IMR-90 (cell line): ENCODE measurements around the gene FERMT3. TPM values are rescaled to one million over a fixed set of nuclear protein-coding genes. Genes with fewer than 3 reads are reported as not detected.
A peak's percentile ranks its signal among the peaks of the same experiment; 100 is the strongest.

Source experiments
- ATAC-seq: fragments of 200-7000 bp; cut with Tn5 transposase; 2 replicates; pipeline ENCODE4 v1.9.1; 2020; ENCODE audit warnings: low read depth, mild to moderate bottlenecking, moderate library complexity
- Bru-seq: library from RNA; stranded (reverse); fragments of 400-500 nt; gene quantifications from one replicate; lab custom pipeline; 2021; lab: Mats Ljungman, UMichigan
- BruChase-seq, 2 experiments: library from RNA; stranded (reverse); fragments of 400-500 nt; gene quantifications; one replicate each; lab custom pipeline; 2021; lab: Mats Ljungman, UMichigan
- BruUV-seq: library from RNA; stranded (reverse); fragments of 400-500 nt; replicated peaks from 2 replicates; lab custom pipeline; 2021; lab: Mats Ljungman, UMichigan
- CTCF ChIA-PET: fragments of 300-600 bp; formaldehyde crosslinking; extraction: SDS; loops from one replicate; lab custom pipeline; 2021; ENCODE audit warnings: antibody characterized with exemption; lab: Yijun Ruan, JAX
- POLR2A ChIA-PET: fragments of 300-600 bp; sonication (Branson Sonifier 250); formaldehyde crosslinking; loops from one replicate; lab custom pipeline; 2022; ENCODE audit warnings: antibody characterized with exemption; ENCODE audit not compliant: unreplicated experiment; lab: Charles Lee
- DNase-seq: peaks from one replicate; pipeline ENCODE4 v3.0.0; 2013
- H2AFZ ChIP-seq: replicated peaks from 2 replicates; pipeline ENCODE3; 2013; ENCODE audit warnings: low read length, mild to moderate bottlenecking; ENCODE audit not compliant: poor library complexity
- H2AK5ac ChIP-seq: 2 replicates; pipeline ENCODE4 v1.6.1; 2013; ENCODE audit warnings: low read depth, low read length, inconsistent platforms
- H2AK9ac ChIP-seq: replicated peaks from 2 replicates; pipeline ENCODE3; 2013; ENCODE audit warnings: mild to moderate bottlenecking, low read depth, low read length, moderate library complexity; ENCODE audit not compliant: poor library complexity
- H2BK120ac ChIP-seq: 2 replicates; pipeline ENCODE4 v1.6.1; 2013; ENCODE audit warnings: low read depth, low read length, inconsistent platforms
- H2BK15ac ChIP-seq: 3 replicates; pipeline ENCODE4 v1.6.1; 2013; ENCODE audit warnings: low read depth, low read length, inconsistent platforms
- H2BK20ac ChIP-seq: 2 replicates; pipeline ENCODE4 v1.6.1; 2013; ENCODE audit warnings: low read depth, mild to moderate bottlenecking, inconsistent platforms, low read length, moderate library complexity
- H2BK5ac ChIP-seq: 2 replicates; pipeline ENCODE4 v1.6.1; 2013; ENCODE audit warnings: mild to moderate bottlenecking, low read depth, low read length, inconsistent platforms; ENCODE audit not compliant: poor library complexity, severe bottlenecking
- H3K14ac ChIP-seq: replicated peaks from 2 replicates; pipeline ENCODE4 v1.6.1; 2013; ENCODE audit warnings: low read depth, low read length, inconsistent platforms
- H3K18ac ChIP-seq: 2 replicates; pipeline ENCODE4 v1.6.1; 2013; ENCODE audit warnings: low read depth, low read length, control low read depth
- H3K23ac ChIP-seq: 2 replicates; pipeline ENCODE4 v1.6.1; 2013; ENCODE audit warnings: low read depth, low read length, inconsistent platforms
- H3K27ac ChIP-seq: 2 replicates; pipeline ENCODE4 v1.5.1; 2013; ENCODE audit warnings: mild to moderate bottlenecking, control low read depth, low read length; ENCODE audit not compliant: insufficient read depth
- H3K27me3 ChIP-seq: 2 replicates; pipeline ENCODE4 v1.6.1; 2013; ENCODE audit warnings: low read length; ENCODE audit not compliant: control insufficient read depth, insufficient read depth
- H3K36me3 ChIP-seq: 2 replicates; pipeline ENCODE4 v1.6.1; 2013; ENCODE audit warnings: low read length, mixed read lengths; ENCODE audit not compliant: control insufficient read depth, insufficient read depth
- H3K4ac ChIP-seq: 2 replicates; pipeline ENCODE4 v1.6.1; 2013; ENCODE audit warnings: low read depth, low read length, inconsistent platforms
- H3K4me1 ChIP-seq: 2 replicates; pipeline ENCODE4 v1.6.1; 2013; ENCODE audit warnings: low read length, mixed read lengths; ENCODE audit not compliant: control insufficient read depth, insufficient read depth
- H3K4me2 ChIP-seq: 2 replicates; pipeline ENCODE4 v1.6.1; 2013; ENCODE audit warnings: low read depth, mild to moderate bottlenecking, control low read depth, low read length, moderate library complexity
- H3K4me3 ChIP-seq: 2 replicates; pipeline ENCODE4 v1.5.1; 2013; ENCODE audit warnings: low read depth, mild to moderate bottlenecking, control low read depth, low read length, moderate library complexity; ENCODE audit not compliant: insufficient read depth
- H3K56ac ChIP-seq: 2 replicates; pipeline ENCODE4 v1.6.1; 2013; ENCODE audit warnings: low read length, inconsistent platforms; ENCODE audit not compliant: insufficient read depth; ENCODE audit errors: extremely low read depth
- H3K79me1 ChIP-seq, 2 experiments: 2 replicates each; pipeline ENCODE4 v1.6.1; 2013; ENCODE audit warnings: low read length in 2 of 2, inconsistent platforms in 1 of 2, low read depth in 1 of 2
- H3K9ac ChIP-seq: 2 replicates; pipeline ENCODE4 v1.6.1; 2013; ENCODE audit warnings: low read depth, low read length, control low read depth
- H3K9me1 ChIP-seq: 2 replicates; pipeline ENCODE4 v1.6.1; 2013; ENCODE audit warnings: low read length, inconsistent platforms; ENCODE audit not compliant: insufficient read depth
- H3K9me3 ChIP-seq: 2 replicates; pipeline ENCODE4 v1.6.1; 2013; ENCODE audit warnings: low read length; ENCODE audit not compliant: control insufficient read depth, insufficient read depth
- H4K20me1 ChIP-seq: 2 replicates; pipeline ENCODE4 v1.6.1; 2013; ENCODE audit warnings: low read length, inconsistent platforms; ENCODE audit not compliant: insufficient read depth
- H4K5ac ChIP-seq: 2 replicates; pipeline ENCODE4 v1.6.1; 2013; ENCODE audit warnings: mild to moderate bottlenecking, low read depth, low read length, control low read depth
- H4K8ac ChIP-seq, 2 experiments: 2 replicates each; pipeline ENCODE4 v1.6.1; 2013; ENCODE audit warnings: low read depth in 2 of 2, low read length in 2 of 2, control low read depth in 1 of 2, inconsistent platforms in 1 of 2
- H4K91ac ChIP-seq: 2 replicates; pipeline ENCODE4 v1.6.1; 2013; ENCODE audit warnings: low read depth, low read length, inconsistent platforms; ENCODE audit not compliant: insufficient read depth
- BHLHE40 ChIP-seq: fragments of 150-350 bp; IDR thresholded peaks from 2 replicates; pipeline ENCODE4 v1.6.1; 2016; ENCODE audit warnings: mild to moderate bottlenecking, low read depth, low read length
- CEBPB ChIP-seq: IDR thresholded peaks from 2 replicates; pipeline ENCODE4 v1.6.1; 2012; ENCODE audit warnings: low read depth, low read length, improper control_type of control experiment
- CHD1 ChIP-seq: IDR thresholded peaks from 2 replicates; pipeline ENCODE4 v1.6.1; 2012; ENCODE audit warnings: low read depth, low read length, improper control_type of control experiment
- FOS ChIP-seq: fragments of 150-350 bp; IDR thresholded peaks from 2 replicates; pipeline ENCODE4 v1.6.1; 2016; ENCODE audit warnings: low read depth, low read length
- MAFK ChIP-seq: IDR thresholded peaks from 2 replicates; pipeline ENCODE4 v1.6.1; 2012; ENCODE audit warnings: low read depth, low read length, improper control_type of control experiment
- MAZ ChIP-seq: IDR thresholded peaks from 2 replicates; pipeline ENCODE4 v1.6.1; 2012; ENCODE audit warnings: low read depth, mild to moderate bottlenecking, low read length, improper control_type of control experiment, moderate library complexity, borderline replicate concordance
- NFE2L2 ChIP-seq: fragments of 150-350 bp; IDR thresholded peaks from 2 replicates; pipeline ENCODE4 v1.6.1; 2016; ENCODE audit warnings: low read depth, mild to moderate bottlenecking, low read length
- POLR2A ChIP-seq: IDR thresholded peaks from 2 replicates; pipeline ENCODE4 v1.6.1; 2012; ENCODE audit warnings: mild to moderate bottlenecking, low read depth, low read length
- RAD21 ChIP-seq: IDR thresholded peaks from 2 replicates; pipeline ENCODE4 v1.6.1; 2012; ENCODE audit warnings: low read length, improper control_type of control experiment
- RCOR1 ChIP-seq: IDR thresholded peaks from 2 replicates; pipeline ENCODE4 v1.6.1; 2012; ENCODE audit warnings: mild to moderate bottlenecking, low read length, improper control_type of control experiment; ENCODE audit not compliant: insufficient replicate concordance
- RFX5 ChIP-seq: IDR thresholded peaks from 2 replicates; pipeline ENCODE4 v1.8.0; 2012; ENCODE audit warnings: low read depth, mild to moderate bottlenecking, low read length, moderate library complexity
- WGBS, 2 experiments: methylation state at CpG; one replicate each; pipeline versions ENCODE4 v1.1.5 to v1.1.7; 2013; ENCODE audit warnings: missing lambda C conversion rate in 2 of 2; ENCODE audit not compliant: insufficient read length in 1 of 2; ENCODE audit errors: extremely low coverage in 2 of 2; 5-methylcytosine and 5-hydroxymethylcytosine counted together
- dilution Hi-C: fragments of 300-500 bp; cut with HindIII; formaldehyde crosslinking; loops from one replicate; pipeline ENCODE4 v1.14.3; 2018; ENCODE audit warnings: low sequenced_read_pairs; ENCODE audit not compliant: unreplicated experiment
- in situ Hi-C: fragments of 300-500 bp; cut with MboI; formaldehyde crosslinking; loops from 3 replicates; pipeline ENCODE4 v1.14.3; 2019; ENCODE audit warnings: low sequenced_read_pairs, inconsistent platforms, mixed read lengths
- intact Hi-C: fragments of 100-400 bp; cut with micrococcal nuclease; formaldehyde crosslinking; loops from 2 replicates; pipeline ENCODE4 v1.10.0; 2022
- long read RNA-seq: library from polyadenylated mRNA; unstranded; transcript quantifications from one replicate; pipeline ENCODE4 v2.0.0, GENCODE V29; 2021; ENCODE audit not compliant: unreplicated experiment
- polyA plus RNA-seq, 3 experiments: library from polyadenylated mRNA; depleted of rRNA; stranded (reverse); fragments of >200 nt; gene quantifications; 2 replicates each; pipeline ENCODE4 v1.2.3, GENCODE V29; 2012; ENCODE audit warnings: low replicate concordance in 1 of 3
- total RNA-seq: library from RNA; depleted of rRNA; stranded (reverse); fragments of >200 nt; gene quantifications from 2 replicates; pipeline ENCODE4 v1.2.3, GENCODE V29; 2012; rRNA removed
- TF ChIP-seq, protein P1 (sequence below): conservative IDR thresholded peaks from 2 replicates; pipeline ENCODE4 v1.5.1; 2012; ENCODE audit warnings: mild to moderate bottlenecking, low read depth, low read length, improper control_type of control experiment
- TF ChIP-seq, protein P2 (sequence below): fragments of 150-350 bp; IDR thresholded peaks from 2 replicates; pipeline ENCODE4 v1.6.1; 2017; ENCODE audit warnings: mild to moderate bottlenecking, antibody characterized with exemption, low read length, low read depth

Gene FERMT3
- total RNA-seq (0.36 and 0.56 TPM in 2 replicates), polyA plus RNA-seq (2012; rRNA removed) (2.3 and 2.5 TPM in 2 replicates), Bru-seq, nascent RNA (percentile 41 among the genes with signal in this experiment), BruChase-seq, experiment 1, labeled RNA remaining after a 6-hour chase (percentile 30 among the genes with signal in this experiment), BruChase-seq, experiment 2, labeled RNA remaining after a 2-hour chase (percentile 37 among the genes with signal in this experiment)
- polyA plus RNA-seq (2012; cell fraction: cytosol; rRNA removed) = 1.7 and 2.4 TPM in 2 replicates
- 11.8 and 27.1 TPM in 2 replicates for polyA plus RNA-seq (2012; cell fraction: nucleus; rRNA removed; ENCODE audit: low replicate concordance)
- long read RNA-seq, partial matches to known transcripts = 0 of 5 reads
- long read RNA-seq, other reads (novel, unspliced or antisense) = 5 of 5 reads

DNA sequence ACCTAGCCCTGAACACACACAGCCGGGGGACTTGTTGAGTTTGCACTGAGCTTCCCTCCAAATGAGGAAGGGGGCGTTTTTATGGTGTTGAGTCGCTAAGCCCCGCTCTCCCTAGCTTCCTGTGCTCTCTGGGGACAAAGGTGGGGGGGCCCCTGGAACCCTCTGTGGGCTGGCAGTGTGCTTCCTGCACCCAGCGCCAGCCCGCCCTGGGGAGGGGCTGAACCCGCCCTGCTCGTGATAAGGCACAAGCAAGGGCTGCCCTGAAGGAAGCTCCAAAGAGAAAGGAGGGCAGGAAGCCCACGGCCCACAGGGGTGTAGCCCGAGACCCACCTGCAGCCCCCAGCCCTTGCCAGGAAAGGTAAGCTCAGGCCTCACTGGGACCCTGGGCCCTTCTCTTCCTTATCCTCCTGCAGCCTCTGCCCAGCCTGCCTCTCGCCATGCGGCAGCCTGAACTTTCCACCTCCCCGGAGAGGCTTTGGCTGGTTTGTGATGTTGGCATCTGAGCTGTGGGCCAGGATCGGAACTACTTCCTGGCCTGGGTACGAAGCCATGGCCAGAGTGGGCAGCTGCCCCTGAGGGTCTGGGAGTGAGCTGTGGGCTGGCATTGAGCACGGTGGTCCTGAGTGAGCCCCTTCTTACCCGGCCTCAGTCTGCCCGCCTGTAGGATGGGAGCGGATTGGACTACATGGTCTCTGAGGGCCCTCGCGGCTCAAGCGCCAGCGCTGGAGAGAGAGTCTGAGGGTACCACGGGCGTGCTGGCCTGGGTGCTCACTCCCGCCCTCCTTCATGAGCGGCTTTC is at the start of gene FERMT3:
FERMT3 (plus strand) TSS at position 265 of the 799 bp plus-strand sequence. CDS start 644 bp downstream, outside the sequence.
- ChIA-PET CTCF (interaction anchor here (2.0 kb wide), 1 partner anchor 95 kb away, joined by 7 read pairs; no protein-coding TSS in a partner anchor), POLR2A (interaction anchor here (1.1 kb wide), 1 partner anchor 8 kb away, joined by 3 read pairs; no protein-coding TSS in a partner anchor)
- Histone ChIP-seq H3K27ac (peak within 1 kb of the TSS; percentile 62), H2BK15ac (peak within 1 kb of the TSS; percentile 15; the same call in 1 of the 3 replicates), H3K4me3 (no peak within 1 kb of the TSS), H2BK20ac (0 out of 2 replicates have a peak within 1 kb of the TSS, but pooled peaks have one; percentile 8), H3K9me3 (no peaks in the 10 kb centered on the region), H4K8ac (peak within 1 kb of the TSS; percentile 88 to 95; a peak in 3 of 4 replicates), H3K56ac (peak within 1 kb of the TSS; percentile 5; the same call in 1 of the 2 replicates), H3K4me2 (no peak within 1 kb of the TSS), H3K9me1 (no peaks in the 10 kb centered on the region; the same call in 1 of the 2 replicates), H3K36me3 (peaks cover 39% of the 10 kb centered on the region), H3K23ac (peak within 1 kb of the TSS; percentile 46; the same call in 1 of the 2 replicates), H4K5ac (peak within 1 kb of the TSS; percentile 92), H3K4me1 (peaks cover 10% of the 10 kb centered on the region), H3K14ac (peak within 1 kb of the TSS; percentile 61), H2AK9ac (peak within 1 kb of the TSS; percentile 95), H2AK5ac (peak within 1 kb of the TSS; percentile 76), H2BK5ac (peak within 1 kb of the TSS; percentile 91), H2AFZ (peak within 1 kb of the TSS; percentile 94), H2BK120ac (peak within 1 kb of the TSS; percentile 72), H3K27me3 (no peaks in the 10 kb centered on the region), H4K91ac (peak within 1 kb of the TSS; percentile 94), H3K79me1 (peaks cover 0 to 33% of the 10 kb centered on the region in 2 experiments; a peak in 3 of 4 replicates), H4K20me1 (peaks cover 8% of the 10 kb centered on the region; the same call in 1 of the 2 replicates), H3K18ac (peak within 1 kb of the TSS; percentile 50; the same call in 1 of the 2 replicates), H3K4ac (peak within 1 kb of the TSS; percentile 89), H3K9ac (no peak within 1 kb of the TSS; the same call in 1 of the 2 replicates)
- dilution Hi-C loops = no loop called here
- DNase-seq (no peak), ATAC-seq (no peak)
- in situ Hi-C loops = no loop called here
- BruUV-seq = no TSS peak
- 100% methylated on average over 1 of the region's 27 CpGs; no CpG with 5 or more reads in 1 of the 2 experiments for WGBS, 2 experiments
- intact Hi-C loops = loop anchor here (10.0 kb wide), 1 partner anchor 448 kb away; no protein-coding TSS in a partner anchor
- TF ChIP-seq FOS (no peak), POLR2A (no peak), BHLHE40 (no peak), RFX5 (no peak), CHD1 (no peak), RCOR1 (no peak), RAD21 (no peak), NFE2L2 (no peak), MAZ (no peak), MAFK (no peak), CEBPB (no peak)
- TF ChIP-seq, protein P1, sequence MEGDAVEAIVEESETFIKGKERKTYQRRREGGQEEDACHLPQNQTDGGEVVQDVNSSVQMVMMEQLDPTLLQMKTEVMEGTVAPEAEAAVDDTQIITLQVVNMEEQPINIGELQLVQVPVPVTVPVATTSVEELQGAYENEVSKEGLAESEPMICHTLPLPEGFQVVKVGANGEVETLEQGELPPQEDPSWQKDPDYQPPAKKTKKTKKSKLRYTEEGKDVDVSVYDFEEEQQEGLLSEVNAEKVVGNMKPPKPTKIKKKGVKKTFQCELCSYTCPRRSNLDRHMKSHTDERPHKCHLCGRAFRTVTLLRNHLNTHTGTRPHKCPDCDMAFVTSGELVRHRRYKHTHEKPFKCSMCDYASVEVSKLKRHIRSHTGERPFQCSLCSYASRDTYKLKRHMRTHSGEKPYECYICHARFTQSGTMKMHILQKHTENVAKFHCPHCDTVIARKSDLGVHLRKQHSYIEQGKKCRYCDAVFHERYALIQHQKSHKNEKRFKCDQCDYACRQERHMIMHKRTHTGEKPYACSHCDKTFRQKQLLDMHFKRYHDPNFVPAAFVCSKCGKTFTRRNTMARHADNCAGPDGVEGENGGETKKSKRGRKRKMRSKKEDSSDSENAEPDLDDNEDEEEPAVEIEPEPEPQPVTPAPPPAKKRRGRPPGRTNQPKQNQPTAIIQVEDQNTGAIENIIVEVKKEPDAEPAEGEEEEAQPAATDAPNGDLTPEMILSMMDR = no peak
- TF ChIP-seq, protein P2, sequence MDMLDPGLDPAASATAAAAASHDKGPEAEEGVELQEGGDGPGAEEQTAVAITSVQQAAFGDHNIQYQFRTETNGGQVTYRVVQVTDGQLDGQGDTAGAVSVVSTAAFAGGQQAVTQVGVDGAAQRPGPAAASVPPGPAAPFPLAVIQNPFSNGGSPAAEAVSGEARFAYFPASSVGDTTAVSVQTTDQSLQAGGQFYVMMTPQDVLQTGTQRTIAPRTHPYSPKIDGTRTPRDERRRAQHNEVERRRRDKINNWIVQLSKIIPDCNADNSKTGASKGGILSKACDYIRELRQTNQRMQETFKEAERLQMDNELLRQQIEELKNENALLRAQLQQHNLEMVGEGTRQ = no peak
